Muscle layer of duodenum (tissue), 2 donors: Measurements from ENCODE around the gene PHKG2.

ENCODE experiments used
- H3K27ac ChIP-seq: one replicate; pipeline ENCODE4 v1.7.0; 2013; ENCODE audit warnings: mild to moderate bottlenecking, low read length
- H3K27me3 ChIP-seq: one replicate; pipeline ENCODE4 v1.7.0; 2013; ENCODE audit warnings: low read depth, mild to moderate bottlenecking, control low read depth, low read length
- H3K36me3 ChIP-seq, 2 donors: one replicate each; pipeline ENCODE4 v1.7.0; 2013; ENCODE audit warnings: low read length in 2 of 2, control low read depth in 1 of 2, mild to moderate bottlenecking in 1 of 2; ENCODE audit not compliant: insufficient read depth in 2 of 2, control insufficient read depth in 1 of 2
- H3K4me1 ChIP-seq, 2 donors: one replicate each; pipeline ENCODE4 v1.7.0; 2013; ENCODE audit warnings: low read length in 2 of 2, mild to moderate bottlenecking in 2 of 2, control low read depth in 1 of 2, moderate library complexity in 1 of 2; ENCODE audit not compliant: insufficient read depth in 2 of 2, control insufficient read depth in 1 of 2
- H3K4me3 ChIP-seq, 2 donors: one replicate each; pipeline ENCODE4 v1.7.0; 2013; ENCODE audit warnings: low read length in 2 of 2, low read depth in 1 of 2, mild to moderate bottlenecking in 1 of 2
- H3K9me3 ChIP-seq, 2 donors: one replicate each; pipeline ENCODE4 v1.7.0; 2013; ENCODE audit warnings: low read length in 2 of 2, control low read depth in 1 of 2, mild to moderate bottlenecking in 1 of 2; ENCODE audit not compliant: control insufficient read depth in 1 of 2
- donor health status: healthy.

Gene PHKG2

DNA sequence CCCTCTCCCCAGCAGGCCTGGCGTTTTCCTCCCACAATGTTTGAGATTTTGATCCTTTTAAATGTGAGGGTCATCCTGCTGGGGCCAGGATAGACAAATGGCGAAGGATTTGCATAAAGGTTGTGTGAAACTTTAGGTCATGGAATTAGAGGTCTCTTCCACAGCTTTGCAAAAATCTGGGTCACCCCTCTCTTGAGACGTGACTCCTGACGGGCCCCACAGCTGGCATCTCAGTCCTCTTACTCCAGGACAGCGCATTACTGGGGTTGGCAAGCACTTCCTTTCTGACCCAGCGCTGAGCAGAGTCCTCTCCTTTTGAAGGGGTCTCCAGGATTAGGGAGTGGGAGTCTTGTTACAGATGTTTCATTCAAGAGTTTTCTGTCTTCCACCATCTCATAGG is 31.4 kb downstream of the PHKG2 start:
- H3K36me3 ChIP-seq, result peaks cover 0 to 30% of the 10 kb centered on the region in 2 donors
- H3K27ac ChIP-seq, result no peak overlapping the region
- H3K4me3 ChIP-seq, result no peak overlapping the region
- peaks cover 5 to 9% of the 10 kb centered on the region in 2 donors for H3K4me1 ChIP-seq
- no peaks in the 10 kb centered on the region for H3K9me3 ChIP-seq
- no peaks in the 10 kb centered on the region for H3K27me3 ChIP-seq

GRCh38 chr16:30780021-30780420 is 31.8 kb downstream of the PHKG2 start:
- Histone ChIP-seq H3K4me3 (no peak overlapping the region), H3K36me3 (peaks cover 0 to 30% of the 10 kb centered on the region in 2 donors), H3K4me1 (peaks cover under 1 to 9% of the 10 kb centered on the region in 2 donors), H3K27me3 (no peaks in the 10 kb centered on the region), H3K27ac (no peak overlapping the region), H3K9me3 (no peaks in the 10 kb centered on the region)

DNA sequence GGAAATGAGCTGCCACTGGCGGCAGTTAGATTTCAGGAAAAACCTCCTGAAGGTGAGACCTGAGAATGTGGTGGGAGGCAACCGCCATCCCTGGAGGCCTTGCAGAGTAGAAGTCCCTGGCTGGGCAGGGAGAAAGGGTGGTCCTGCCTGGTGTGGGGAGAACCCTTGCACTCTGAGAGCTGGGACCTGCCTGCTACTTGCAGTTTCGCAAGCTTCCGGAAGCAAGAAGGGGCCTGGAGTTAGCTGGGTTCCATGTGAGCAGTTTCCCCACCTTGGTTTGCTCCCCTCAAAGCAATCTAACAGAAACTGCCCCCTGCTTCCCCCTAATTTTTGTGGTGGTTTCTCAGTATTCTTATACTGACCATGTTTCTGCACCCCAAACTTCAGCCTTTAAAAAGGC is 32.3 kb downstream of the PHKG2 start:
- Histone ChIP-seq H3K4me1 (peaks cover 5 to 9% of the 10 kb centered on the region in 2 donors), H3K27me3 (no peaks in the 10 kb centered on the region), H3K9me3 (no peaks in the 10 kb centered on the region), H3K4me3 (no peak overlapping the region), H3K36me3 (peaks cover 0 to 30% of the 10 kb centered on the region in 2 donors), H3K27ac (no peak overlapping the region)

- no peak overlapping the region for H3K27ac ChIP-seq
Measured at GRCh38 chr16:30782486-30783279, 34.5 kb downstream of the PHKG2 start.

DNA sequence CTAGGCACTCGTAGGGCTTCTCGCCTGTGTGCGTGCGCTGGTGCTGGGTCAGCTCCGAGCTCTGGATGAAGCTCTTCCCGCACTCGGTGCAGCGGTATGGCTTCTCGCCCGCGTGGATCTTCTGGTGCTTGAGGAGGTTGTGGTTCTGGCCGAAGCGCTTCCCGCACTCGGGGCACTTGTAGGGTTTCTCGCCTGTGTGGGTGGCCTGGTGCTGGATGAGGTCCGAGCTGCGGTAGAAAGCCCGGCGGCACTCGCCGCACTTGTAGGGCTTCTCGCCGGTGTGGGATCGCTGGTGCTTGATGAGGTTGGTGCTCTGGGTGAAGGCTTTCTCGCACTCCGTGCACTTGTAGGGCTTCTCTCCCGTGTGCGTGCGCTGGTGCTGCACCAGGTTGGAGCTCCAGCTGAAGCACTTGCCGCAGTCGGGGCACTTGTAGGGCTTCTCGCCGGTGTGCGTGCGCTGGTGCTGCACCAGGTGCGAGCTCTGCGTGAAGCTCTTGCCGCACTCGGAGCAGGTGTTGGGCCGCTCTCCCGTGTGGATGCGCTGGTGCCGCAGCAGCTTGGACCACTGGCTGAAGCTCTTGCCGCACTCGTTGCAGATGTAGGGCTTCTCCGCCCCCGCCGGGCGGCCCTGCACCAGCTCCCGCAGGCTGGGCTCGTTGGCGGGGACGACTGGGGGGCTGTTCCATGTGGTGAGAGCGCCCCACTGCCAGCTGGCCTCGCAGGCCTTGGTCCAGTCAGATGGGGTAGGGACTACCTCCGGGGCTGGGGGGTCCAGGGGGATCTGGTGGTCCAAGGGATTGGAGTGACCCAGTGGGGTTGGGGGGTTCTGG is 35.3 kb downstream of the PHKG2 start:
- peaks cover 7 to 18% of the 10 kb centered on the region in 2 donors for H3K4me1 ChIP-seq
- no peaks in the 10 kb centered on the region for H3K27me3 ChIP-seq
- no peak overlapping the region for H3K4me3 ChIP-seq
- H3K27ac ChIP-seq, result no peak overlapping the region
- H3K9me3 ChIP-seq, result no peaks in the 10 kb centered on the region
- peaks cover 0 to 30% of the 10 kb centered on the region in 2 donors for H3K36me3 ChIP-seq

More at GRCh38 chr16:30782486-30783279, 34.5 kb downstream of the PHKG2 start:
- peaks cover 3 to 14% of the 10 kb centered on the region in 2 donors for H3K4me1 ChIP-seq
- no peaks in the 10 kb centered on the region for H3K9me3 ChIP-seq
- H3K4me3 ChIP-seq, result no peak overlapping the region
- H3K27me3 ChIP-seq, result no peaks in the 10 kb centered on the region
- peaks cover 0 to 30% of the 10 kb centered on the region in 2 donors for H3K36me3 ChIP-seq

DNA sequence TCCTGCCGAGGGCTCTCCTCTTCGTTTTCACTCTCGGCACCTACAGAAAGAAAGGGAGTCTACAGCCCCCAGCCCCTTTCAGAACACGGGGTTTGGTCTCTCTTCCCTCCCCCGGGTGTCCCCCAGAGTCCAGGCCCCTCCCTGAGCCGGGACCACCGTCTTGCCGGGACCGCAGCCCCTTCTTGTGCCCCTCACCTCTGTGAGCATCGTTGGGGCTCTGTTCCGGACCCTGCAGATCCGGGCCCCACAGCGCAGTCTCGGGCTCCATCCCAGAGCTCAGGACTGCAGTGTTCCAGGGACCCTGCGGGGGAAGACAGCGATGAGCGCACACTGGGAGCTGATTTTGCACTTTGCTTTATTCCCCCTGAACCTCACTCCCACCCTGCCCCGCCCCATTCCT is 36.0 kb downstream of the PHKG2 start:
- Histone ChIP-seq H3K36me3 (peaks cover 0 to 30% of the 10 kb centered on the region in 2 donors), H3K27ac (no peak overlapping the region), H3K9me3 (no peaks in the 10 kb centered on the region), H3K4me3 (no peak overlapping the region), H3K4me1 (peaks cover 7 to 18% of the 10 kb centered on the region in 2 donors), H3K27me3 (no peaks in the 10 kb centered on the region)

GRCh38 chr16:30785126-30786106 is 37.2 kb downstream of the PHKG2 start:
- Histone ChIP-seq H3K27ac (peak overlapping the region; percentile 45), H3K4me3 (peak overlapping the region; percentile 56 to 71), H3K9me3 (no peaks in the 10 kb centered on the region), H3K36me3 (peaks cover 0 to 30% of the 10 kb centered on the region in 2 donors), H3K27me3 (no peaks in the 10 kb centered on the region), H3K4me1 (peaks cover 7 to 18% of the 10 kb centered on the region in 2 donors)

GRCh38 chr16:30786115-30786935 is 38.1 kb downstream of the PHKG2 start:
- H3K4me1 ChIP-seq, result peaks cover 7 to 18% of the 10 kb centered on the region in 2 donors
- peak overlapping the region; percentile 71 to 76 for H3K4me3 ChIP-seq
- peak overlapping the region; percentile 82 for H3K27ac ChIP-seq
- H3K36me3 ChIP-seq, result peaks cover 0 to 30% of the 10 kb centered on the region in 2 donors
- no peaks in the 10 kb centered on the region for H3K27me3 ChIP-seq
- H3K9me3 ChIP-seq, result no peaks in the 10 kb centered on the region

DNA sequence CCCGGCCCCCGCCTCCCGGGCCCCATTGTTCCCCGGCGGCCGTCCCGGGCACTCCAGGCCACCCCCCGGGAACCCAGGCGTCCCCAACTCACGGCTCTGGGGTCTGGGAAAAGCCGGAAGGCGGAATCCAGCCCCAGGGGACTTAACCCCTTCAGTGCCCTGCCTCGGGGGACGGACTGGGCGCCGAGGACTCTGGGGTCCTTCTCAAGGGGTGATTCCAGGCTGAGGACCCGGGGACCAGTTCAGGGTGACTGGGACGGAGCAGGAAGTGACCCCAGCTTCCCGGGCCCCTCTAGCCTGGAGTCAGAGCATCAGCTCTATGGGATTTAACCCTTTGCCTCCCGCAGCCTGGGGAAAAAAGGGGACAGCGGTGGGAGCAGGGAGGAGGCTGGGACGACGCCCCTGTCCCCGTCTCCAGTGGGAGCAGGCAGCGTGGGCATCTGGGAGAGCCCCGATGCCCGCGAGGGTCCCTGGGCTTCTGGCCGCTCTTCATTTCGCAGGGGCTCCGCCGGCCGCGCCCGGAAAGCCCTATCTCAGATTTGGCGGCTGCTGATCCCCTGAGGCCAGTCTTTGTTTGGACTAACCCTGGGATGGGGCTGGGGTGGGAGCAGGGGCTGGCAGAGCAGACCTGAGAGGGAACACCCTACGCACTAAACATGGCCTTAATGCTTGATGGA is 38.8 kb downstream of the PHKG2 start, which contains the start of gene ZNF629:
ZNF629 (minus strand) TSS at position 270 of the 677 bp plus-strand sequence. CDS start 2,723 bp downstream, outside the sequence.
- Histone ChIP-seq H3K36me3 (peaks cover 0 to 23% of the 10 kb centered on the region in 2 donors), H3K27ac (peak within 1 kb of the TSS; percentile 82), H3K4me3 (peak within 1 kb of the TSS; percentile 71 to 76), H3K4me1 (peaks cover 7 to 18% of the 10 kb centered on the region in 2 donors), H3K27me3 (no peaks in the 10 kb centered on the region), H3K9me3 (no peaks in the 10 kb centered on the region)
